ENCODE data around the gene COBLL1. TPM values are rescaled to one million over a fixed set of nuclear protein-coding genes. Genes with fewer than 3 reads are reported as not detected.

The COBLL1 gene, protein sequence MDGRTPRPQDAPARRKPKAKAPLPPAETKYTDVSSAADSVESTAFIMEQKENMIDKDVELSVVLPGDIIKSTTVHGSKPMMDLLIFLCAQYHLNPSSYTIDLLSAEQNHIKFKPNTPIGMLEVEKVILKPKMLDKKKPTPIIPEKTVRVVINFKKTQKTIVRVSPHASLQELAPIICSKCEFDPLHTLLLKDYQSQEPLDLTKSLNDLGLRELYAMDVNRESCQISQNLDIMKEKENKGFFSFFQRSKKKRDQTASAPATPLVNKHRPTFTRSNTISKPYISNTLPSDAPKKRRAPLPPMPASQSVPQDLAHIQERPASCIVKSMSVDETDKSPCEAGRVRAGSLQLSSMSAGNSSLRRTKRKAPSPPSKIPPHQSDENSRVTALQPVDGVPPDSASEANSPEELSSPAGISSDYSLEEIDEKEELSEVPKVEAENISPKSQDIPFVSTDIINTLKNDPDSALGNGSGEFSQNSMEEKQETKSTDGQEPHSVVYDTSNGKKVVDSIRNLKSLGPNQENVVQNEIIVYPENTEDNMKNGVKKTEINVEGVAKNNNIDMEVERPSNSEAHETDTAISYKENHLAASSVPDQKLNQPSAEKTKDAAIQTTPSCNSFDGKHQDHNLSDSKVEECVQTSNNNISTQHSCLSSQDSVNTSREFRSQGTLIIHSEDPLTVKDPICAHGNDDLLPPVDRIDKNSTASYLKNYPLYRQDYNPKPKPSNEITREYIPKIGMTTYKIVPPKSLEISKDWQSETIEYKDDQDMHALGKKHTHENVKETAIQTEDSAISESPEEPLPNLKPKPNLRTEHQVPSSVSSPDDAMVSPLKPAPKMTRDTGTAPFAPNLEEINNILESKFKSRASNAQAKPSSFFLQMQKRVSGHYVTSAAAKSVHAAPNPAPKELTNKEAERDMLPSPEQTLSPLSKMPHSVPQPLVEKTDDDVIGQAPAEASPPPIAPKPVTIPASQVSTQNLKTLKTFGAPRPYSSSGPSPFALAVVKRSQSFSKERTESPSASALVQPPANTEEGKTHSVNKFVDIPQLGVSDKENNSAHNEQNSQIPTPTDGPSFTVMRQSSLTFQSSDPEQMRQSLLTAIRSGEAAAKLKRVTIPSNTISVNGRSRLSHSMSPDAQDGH
- total RNA-seq (146 TPM in 2 replicates), polyA plus RNA-seq (87.3 and 108 TPM in 2 replicates)

DNA sequence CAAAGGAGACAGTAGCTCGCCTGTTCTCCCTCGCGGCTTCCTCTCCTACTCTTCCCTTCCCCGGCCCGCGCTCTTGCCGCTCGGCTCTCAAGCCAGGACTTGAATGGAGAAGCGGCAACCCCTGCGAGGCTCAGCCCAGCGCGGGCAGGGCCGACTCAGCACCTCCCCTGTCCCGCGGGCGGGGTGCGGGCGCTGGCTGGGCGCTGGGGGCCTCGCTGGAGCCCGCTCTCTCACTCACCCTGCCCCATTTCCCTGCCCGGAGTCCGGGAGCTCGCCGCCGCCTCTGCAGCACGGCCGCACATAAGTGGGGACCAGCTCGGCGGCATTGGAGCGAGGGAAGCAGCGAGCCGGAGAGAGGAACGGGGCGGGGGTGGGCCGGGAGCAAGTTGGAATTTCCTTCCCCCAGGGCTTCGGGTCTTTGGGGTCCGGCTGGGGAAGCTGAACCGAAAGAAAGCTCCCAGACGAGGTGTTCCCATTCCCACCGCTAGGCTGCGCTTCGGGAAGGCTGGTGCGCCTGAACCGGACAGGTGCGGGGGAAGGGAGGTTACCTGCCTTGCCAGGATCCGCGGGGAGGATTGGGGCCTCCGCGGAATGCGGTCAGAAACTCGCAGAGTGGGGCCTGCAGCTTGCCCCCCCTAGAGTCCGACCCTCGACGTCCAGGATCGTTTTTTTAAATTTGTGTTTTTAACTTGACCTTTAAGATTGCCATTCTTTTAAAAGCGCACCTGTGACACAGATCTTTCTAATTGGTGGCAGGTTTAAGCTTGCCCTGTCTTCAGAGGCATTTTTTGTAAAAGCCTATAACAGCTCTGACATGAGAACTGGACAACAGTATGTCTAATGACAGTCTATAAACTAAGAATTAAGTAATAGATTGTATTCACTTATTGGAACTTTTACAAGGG, at the start of gene COBLL1:
Gene COBLL1, minus strand, starts transcription at position 105 of the 905 bp plus-strand sequence. CDS start 627 bp downstream, outside the sequence.
- peak within 1 kb of the TSS; percentile 87 for H2AFZ ChIP-seq
- peak; percentile 93 for DNase-seq (ENCODE audit: low spot score)
- TF ChIP-seq EZH2phosphoT487 (IDR thresholded peaks at IDR 0.05; ENCODE audit: low read depth, severe bottlenecking, unreplicated experiment), result no peak
- no peak for TF ChIP-seq EZH2 (IDR thresholded peaks at IDR 0.05; ENCODE audit: borderline replicate concordance)
- TF ChIP-seq, protein P1, sequence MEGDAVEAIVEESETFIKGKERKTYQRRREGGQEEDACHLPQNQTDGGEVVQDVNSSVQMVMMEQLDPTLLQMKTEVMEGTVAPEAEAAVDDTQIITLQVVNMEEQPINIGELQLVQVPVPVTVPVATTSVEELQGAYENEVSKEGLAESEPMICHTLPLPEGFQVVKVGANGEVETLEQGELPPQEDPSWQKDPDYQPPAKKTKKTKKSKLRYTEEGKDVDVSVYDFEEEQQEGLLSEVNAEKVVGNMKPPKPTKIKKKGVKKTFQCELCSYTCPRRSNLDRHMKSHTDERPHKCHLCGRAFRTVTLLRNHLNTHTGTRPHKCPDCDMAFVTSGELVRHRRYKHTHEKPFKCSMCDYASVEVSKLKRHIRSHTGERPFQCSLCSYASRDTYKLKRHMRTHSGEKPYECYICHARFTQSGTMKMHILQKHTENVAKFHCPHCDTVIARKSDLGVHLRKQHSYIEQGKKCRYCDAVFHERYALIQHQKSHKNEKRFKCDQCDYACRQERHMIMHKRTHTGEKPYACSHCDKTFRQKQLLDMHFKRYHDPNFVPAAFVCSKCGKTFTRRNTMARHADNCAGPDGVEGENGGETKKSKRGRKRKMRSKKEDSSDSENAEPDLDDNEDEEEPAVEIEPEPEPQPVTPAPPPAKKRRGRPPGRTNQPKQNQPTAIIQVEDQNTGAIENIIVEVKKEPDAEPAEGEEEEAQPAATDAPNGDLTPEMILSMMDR (IDR thresholded peaks at IDR 0.05; ENCODE audit: poor library complexity), result peak; percentile 77
- no peaks in the 10 kb centered on the region for H3K27me3 ChIP-seq
- WGBS (ENCODE audit: low lambda C conversion rate, missing lambda C conversion rate), result 1% methylated on average over 46 of the region's 57 CpGs
- peak within 1 kb of the TSS; percentile 89 for H3K4me3 ChIP-seq
- no peaks in the 10 kb centered on the region for H3K36me3 ChIP-seq (replicated peaks; ENCODE audit: insufficient read depth, low read depth)
- H3K9me2 ChIP-seq (replicated peaks; ENCODE audit: insufficient read depth), result no peaks in the 10 kb centered on the region
- H3K9me3 ChIP-seq (ENCODE audit: low read depth), result no peaks in the 10 kb centered on the region
- peaks cover 31% of the 10 kb centered on the region for H3K79me2 ChIP-seq
- peaks cover 2% of the 10 kb centered on the region for H4K20me1 ChIP-seq (ENCODE audit: insufficient read depth, poor library complexity, severe bottlenecking)
- peak within 1 kb of the TSS; percentile 99 for H3K27ac ChIP-seq
- H3K4me1 ChIP-seq (ENCODE audit: insufficient read depth), result peaks cover 15% of the 10 kb centered on the region
- H3K4me2 ChIP-seq, result peak within 1 kb of the TSS; percentile 86

DNA sequence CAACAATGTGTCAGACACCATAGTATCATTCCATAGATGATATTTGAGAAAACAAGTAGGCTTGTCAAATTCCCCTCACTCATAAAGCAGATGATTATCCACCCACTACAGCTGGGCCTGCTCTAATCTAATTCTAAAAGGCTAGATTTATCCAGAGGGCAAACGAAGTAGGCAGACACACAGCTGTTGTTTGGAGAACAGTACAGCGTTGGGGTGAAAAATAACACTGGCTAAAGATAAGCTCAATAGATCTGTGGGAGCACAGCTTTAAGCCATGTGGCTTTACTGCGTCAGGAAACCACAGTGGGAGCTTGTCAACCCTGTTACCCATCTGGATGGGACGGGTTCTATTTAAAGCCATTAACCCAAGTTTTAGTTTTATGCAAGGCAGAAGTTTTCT, 48.9 kb upstream of the COBLL1 start:
- Histone ChIP-seq H3K9me2 (replicated peaks; ENCODE audit: insufficient read depth) (no peaks in the 10 kb centered on the region), H3K27ac (peak overlapping the region; percentile 19), H3K27me3 (no peaks in the 10 kb centered on the region), H3K36me3 (replicated peaks; ENCODE audit: insufficient read depth, low read depth) (no peaks in the 10 kb centered on the region), H2AFZ (no peak overlapping the region), H3K79me2 (no peaks in the 10 kb centered on the region), H4K20me1 (ENCODE audit: insufficient read depth, poor library complexity, severe bottlenecking) (no peaks in the 10 kb centered on the region), H3K4me2 (no peak overlapping the region), H3K9me3 (ENCODE audit: low read depth) (no peaks in the 10 kb centered on the region), H3K4me3 (no peak overlapping the region), H3K4me1 (ENCODE audit: insufficient read depth) (peaks cover 23% of the 10 kb centered on the region)
- TF ChIP-seq EZH2 (IDR thresholded peaks at IDR 0.05; ENCODE audit: borderline replicate concordance) (no peak), EZH2phosphoT487 (IDR thresholded peaks at IDR 0.05; ENCODE audit: low read depth, severe bottlenecking, unreplicated experiment) (no peak)
- TF ChIP-seq, protein P1 (IDR thresholded peaks at IDR 0.05; ENCODE audit: poor library complexity), result no peak
- 36% methylated on average over 4 of the region's 4 CpGs for WGBS (ENCODE audit: low lambda C conversion rate, missing lambda C conversion rate)
- DNase-seq (ENCODE audit: low spot score), result no peak

DNA sequence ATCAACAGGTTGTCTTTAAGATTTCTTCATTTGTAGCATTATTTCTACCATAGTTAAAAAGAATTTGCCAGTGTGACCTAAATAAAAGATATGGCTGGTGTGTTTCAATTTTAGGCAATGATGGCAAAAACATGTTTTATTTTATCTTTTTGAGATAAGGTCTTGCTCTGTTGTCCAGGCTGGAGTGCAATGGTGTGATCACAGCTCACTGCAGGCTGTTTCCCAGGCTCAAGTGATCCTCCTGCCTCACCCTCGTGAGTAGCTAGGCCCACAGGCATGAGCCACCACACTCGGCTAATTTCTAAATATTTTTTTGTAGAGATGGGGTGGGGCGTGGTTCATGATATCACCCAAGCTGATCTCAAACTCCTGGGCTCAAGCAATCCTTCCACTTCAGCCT, 47.0 kb upstream of the COBLL1 start:
- H3K9me3 ChIP-seq (ENCODE audit: low read depth), result no peaks in the 10 kb centered on the region
- no peaks in the 10 kb centered on the region for H3K79me2 ChIP-seq
- H3K27ac ChIP-seq, result peak overlapping the region; percentile 39
- no peak overlapping the region for H3K4me3 ChIP-seq
- WGBS (ENCODE audit: low lambda C conversion rate, missing lambda C conversion rate), result 81% methylated on average over 3 of the region's 3 CpGs
- H3K9me2 ChIP-seq (replicated peaks; ENCODE audit: insufficient read depth), result no peaks in the 10 kb centered on the region
- DNase-seq (ENCODE audit: low spot score), result no peak
- no peak overlapping the region for H2AFZ ChIP-seq
- H3K4me2 ChIP-seq, result no peak overlapping the region
- TF ChIP-seq EZH2phosphoT487 (IDR thresholded peaks at IDR 0.05; ENCODE audit: low read depth, severe bottlenecking, unreplicated experiment), result no peak
- TF ChIP-seq, protein P1 (IDR thresholded peaks at IDR 0.05; ENCODE audit: poor library complexity), result no peak
- no peaks in the 10 kb centered on the region for H3K36me3 ChIP-seq (replicated peaks; ENCODE audit: insufficient read depth, low read depth)
- no peaks in the 10 kb centered on the region for H3K27me3 ChIP-seq
- peaks cover 23% of the 10 kb centered on the region for H3K4me1 ChIP-seq (ENCODE audit: insufficient read depth)
- no peaks in the 10 kb centered on the region for H4K20me1 ChIP-seq (ENCODE audit: insufficient read depth, poor library complexity, severe bottlenecking)

Measured in hepatocyte (in vitro differentiated cells).